Naive B cell (primary cell): ENCODE measurements around the gene ABAT. TPM values are rescaled to one million over a fixed set of nuclear protein-coding genes. Genes with fewer than 3 reads are reported as not detected.

Source experiments
- ATAC-seq, 2 donors: fragments of 150-1000 bp; cut with Tn5 transposase; 2 replicates each; pipeline ENCODE4 v1.10.0; 2021; ENCODE audit warnings: low read depth in 2 of 2, mild to moderate bottlenecking in 2 of 2, moderate library complexity in 2 of 2
- DNase-seq: peaks from one replicate; pipeline ENCODE4 v3.0.0; 2022
- H3K27ac Mint-ChIP-seq, 6 donors: one replicate each; pipeline ENCODE4 v1.8.0; 2020 to 2022; ENCODE audit warnings: mild to moderate bottlenecking in 6 of 6, mixed read lengths in 6 of 6, moderate library complexity in 5 of 6, inconsistent platforms in 2 of 6
- H3K27me3 Mint-ChIP-seq, 3 donors: one replicate each; pipeline ENCODE4 v1.8.0; 2021 to 2022; ENCODE audit warnings: mixed read lengths in 3 of 3, mild to moderate bottlenecking in 1 of 3
- H3K36me3 Mint-ChIP-seq, 2 donors: one replicate each; pipeline ENCODE4 v1.8.0; 2020 to 2022; ENCODE audit warnings: mixed read lengths in 2 of 2, inconsistent platforms in 1 of 2, mild to moderate bottlenecking in 1 of 2
- H3K4me1 Mint-ChIP-seq, 3 donors: one replicate each; pipeline ENCODE4 v1.8.0; 2020 to 2022; ENCODE audit warnings: mixed read lengths in 3 of 3, inconsistent platforms in 1 of 3, mild to moderate bottlenecking in 1 of 3, moderate library complexity in 1 of 3
- H3K4me3 Mint-ChIP-seq, 8 donors: one replicate each; pipeline ENCODE4 v1.8.0; 2020 to 2022; ENCODE audit warnings: mild to moderate bottlenecking in 8 of 8, mixed read lengths in 8 of 8, moderate library complexity in 8 of 8, inconsistent platforms in 2 of 8
- H3K9me3 Mint-ChIP-seq, 7 donors: one replicate each; pipeline ENCODE4 v1.8.0; 2020 to 2022; ENCODE audit warnings: mixed read lengths in 7 of 7, mild to moderate bottlenecking in 5 of 7, inconsistent platforms in 2 of 7, moderate library complexity in 1 of 7
- polyA plus RNA-seq, 6 donors: library from polyadenylated mRNA; unstranded; fragments of 300-500 nt; fragmentation: Illumina TruSeq; gene quantifications; one replicate each; pipeline ENCODE4 v1.2.3, GENCODE V29; 2021; ENCODE audit warnings: low read depth in 6 of 6

ABAT gene
- 10 to 100 TPM in 1 of 6 donors, 1 to 10 TPM in 5; 1.9 to 10.0 (median 4.8) TPM for polyA plus RNA-seq

- DNase-seq (peak; percentile 91), ATAC-seq (peak; percentile 99)
- Mint-ChIP-seq H3K27ac (peak within 1 kb of the TSS; percentile 64 to 94 (median 91)), H3K4me3 (peak within 1 kb of the TSS; percentile 88 to 96 (median 91)), H3K9me3 (peaks cover 0 to 2% (median 0%) of the 10 kb centered on the region in 7 donors), H3K27me3 (no peaks in the 10 kb centered on the region), H3K36me3 (peaks cover under 1 to 1% of the 10 kb centered on the region in 2 donors), H3K4me1 (peaks cover 18 to 31% (median 26%) of the 10 kb centered on the region in 3 donors)
Observed at GRCh38 chr16:8674413-8675022, at the start of gene ABAT. Gene ABAT, plus strand, starts transcription at chr16:8674617. Its CDS starts 61,123 bp downstream, at chr16:8735740.

DNA sequence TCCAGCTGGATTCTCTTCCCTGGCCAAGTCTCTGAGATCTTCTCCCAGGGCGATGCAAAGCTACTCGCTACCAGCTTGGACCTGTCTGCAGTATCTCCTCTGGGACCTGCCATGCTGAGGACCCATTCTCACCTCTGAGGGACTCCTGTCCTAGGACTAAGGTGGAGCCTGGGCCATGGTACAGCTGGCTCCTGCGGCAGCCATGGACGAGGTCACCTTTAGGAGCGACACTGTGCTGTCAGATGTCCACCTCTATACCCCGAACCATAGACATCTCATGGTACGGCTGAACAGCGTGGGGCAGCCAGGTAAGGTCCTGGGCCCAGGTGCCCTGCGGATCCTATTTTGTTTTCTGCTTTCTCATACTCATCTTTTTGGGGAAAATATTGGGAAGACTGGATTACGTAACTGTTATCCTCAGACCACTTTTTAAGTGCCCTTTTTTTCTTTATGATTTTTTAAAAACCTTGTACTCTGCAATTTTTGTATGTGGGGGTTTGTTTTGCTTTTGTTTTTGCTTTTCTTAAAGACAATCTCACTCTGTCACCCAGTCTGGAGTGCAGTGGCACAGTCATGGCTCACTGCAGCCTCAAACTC lies 48.8 kb upstream of the ABAT start:
- peak overlapping the region in 2 of 8 donors; percentile 53 to 61 for H3K4me3 Mint-ChIP-seq
- DNase-seq (no peak), ATAC-seq (no peak)
- H3K4me1 Mint-ChIP-seq, result peaks cover 17 to 21% (median 20%) of the 10 kb centered on the region in 3 donors
- no peaks in the 10 kb centered on the region for H3K9me3 Mint-ChIP-seq
- peaks cover 19 to 23% of the 10 kb centered on the region in 2 donors for H3K36me3 Mint-ChIP-seq
- no peaks in the 10 kb centered on the region for H3K27me3 Mint-ChIP-seq
- no peak overlapping the region for H3K27ac Mint-ChIP-seq

DNA sequence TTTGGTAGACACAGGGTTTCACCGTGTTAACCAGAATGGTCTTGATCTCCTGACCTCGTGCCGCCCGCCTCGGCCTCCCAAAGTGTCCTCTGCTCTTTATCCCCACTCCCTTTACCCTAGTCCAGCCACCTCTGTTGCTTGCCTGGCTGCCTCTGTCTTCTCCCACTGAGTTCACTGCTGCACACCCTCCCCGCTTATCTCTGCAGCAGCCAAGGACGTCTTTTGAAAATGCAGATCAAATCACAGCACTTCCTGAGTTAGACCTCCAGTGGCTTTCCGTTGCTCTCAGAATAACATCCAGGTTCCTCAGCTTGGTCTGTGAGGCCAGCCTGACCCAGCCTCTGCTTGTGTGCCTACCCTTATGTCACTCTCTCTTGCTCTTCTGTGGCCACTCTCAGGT lies 47.5 kb upstream of the ABAT start:
- no peaks in the 10 kb centered on the region for H3K27me3 Mint-ChIP-seq
- peak overlapping the region in 1 of 8 donors; percentile 10 for H3K4me3 Mint-ChIP-seq
- H3K36me3 Mint-ChIP-seq, result peaks cover 19 to 23% of the 10 kb centered on the region in 2 donors
- no peak for DNase-seq
- peaks cover 19 to 21% (median 20%) of the 10 kb centered on the region in 3 donors for H3K4me1 Mint-ChIP-seq
- H3K27ac Mint-ChIP-seq, result no peak overlapping the region
- no peak for ATAC-seq
- no peaks in the 10 kb centered on the region for H3K9me3 Mint-ChIP-seq

DNA sequence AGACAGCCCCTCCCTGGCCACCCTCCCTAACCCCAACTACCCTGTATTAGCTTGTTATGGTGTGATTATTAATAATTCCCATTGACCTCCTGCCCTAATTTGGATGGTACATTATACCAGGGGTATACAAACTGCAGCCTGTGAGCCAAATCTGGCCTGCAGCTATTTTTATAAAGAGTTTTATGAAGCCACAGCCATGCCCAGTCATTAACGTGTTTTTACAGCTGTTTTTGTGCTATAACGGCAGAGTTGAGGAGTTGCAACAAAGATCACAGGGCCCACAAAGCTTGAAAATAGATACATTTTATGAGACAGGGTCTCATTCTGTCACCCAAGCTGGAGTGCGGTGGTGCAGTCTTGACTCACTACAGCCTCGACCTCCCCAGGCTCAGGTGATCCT lies 47.0 kb upstream of the ABAT start:
- no peaks in the 10 kb centered on the region for H3K9me3 Mint-ChIP-seq
- H3K4me3 Mint-ChIP-seq, result no peak overlapping the region
- H3K36me3 Mint-ChIP-seq, result peaks cover 23 to 24% of the 10 kb centered on the region in 2 donors

GRCh38 chr16:8628981-8629725 lies 45.3 kb upstream of the ABAT start:
- Mint-ChIP-seq H3K4me1 (peaks cover 18 to 23% (median 20%) of the 10 kb centered on the region in 3 donors), H3K27me3 (no peaks in the 10 kb centered on the region), H3K9me3 (no peaks in the 10 kb centered on the region), H3K27ac (no peak overlapping the region), H3K4me3 (peak overlapping the region in 1 of 8 donors; percentile 69), H3K36me3 (peaks cover 23 to 27% of the 10 kb centered on the region in 2 donors)
- DNase-seq (no peak), ATAC-seq (no peak)

More for the DNA sequence above, 47.0 kb upstream of the ABAT start:
- DNase-seq, result no peak
- Mint-ChIP-seq H3K4me1 (peaks cover 17 to 21% (median 19%) of the 10 kb centered on the region in 3 donors), H3K27me3 (no peaks in the 10 kb centered on the region), H3K27ac (no peak overlapping the region)
- no peak for ATAC-seq

GRCh38 chr16:8630255-8630953 lies 44.0 kb upstream of the ABAT start:
- H3K36me3 Mint-ChIP-seq, result peaks cover 23 to 27% of the 10 kb centered on the region in 2 donors
- H3K4me3 Mint-ChIP-seq, result no peak overlapping the region
- no peak for DNase-seq
- ATAC-seq, result no peak
- H3K4me1 Mint-ChIP-seq, result peaks cover 14 to 20% (median 18%) of the 10 kb centered on the region in 3 donors
- no peaks in the 10 kb centered on the region for H3K9me3 Mint-ChIP-seq
- H3K27ac Mint-ChIP-seq, result peak overlapping the region in 1 of 6 donors; percentile 14
- H3K27me3 Mint-ChIP-seq, result no peaks in the 10 kb centered on the region

GRCh38 chr16:8631373-8631772 lies 43.0 kb upstream of the ABAT start:
- H3K36me3 Mint-ChIP-seq, result peaks cover 23 to 30% of the 10 kb centered on the region in 2 donors
- H3K27me3 Mint-ChIP-seq, result no peaks in the 10 kb centered on the region
- no peak overlapping the region for H3K4me3 Mint-ChIP-seq
- H3K9me3 Mint-ChIP-seq, result no peaks in the 10 kb centered on the region
- ATAC-seq (no peak), DNase-seq (no peak)
- H3K4me1 Mint-ChIP-seq, result peaks cover 14 to 18% (median 15%) of the 10 kb centered on the region in 3 donors
- H3K27ac Mint-ChIP-seq, result no peak overlapping the region

DNA sequence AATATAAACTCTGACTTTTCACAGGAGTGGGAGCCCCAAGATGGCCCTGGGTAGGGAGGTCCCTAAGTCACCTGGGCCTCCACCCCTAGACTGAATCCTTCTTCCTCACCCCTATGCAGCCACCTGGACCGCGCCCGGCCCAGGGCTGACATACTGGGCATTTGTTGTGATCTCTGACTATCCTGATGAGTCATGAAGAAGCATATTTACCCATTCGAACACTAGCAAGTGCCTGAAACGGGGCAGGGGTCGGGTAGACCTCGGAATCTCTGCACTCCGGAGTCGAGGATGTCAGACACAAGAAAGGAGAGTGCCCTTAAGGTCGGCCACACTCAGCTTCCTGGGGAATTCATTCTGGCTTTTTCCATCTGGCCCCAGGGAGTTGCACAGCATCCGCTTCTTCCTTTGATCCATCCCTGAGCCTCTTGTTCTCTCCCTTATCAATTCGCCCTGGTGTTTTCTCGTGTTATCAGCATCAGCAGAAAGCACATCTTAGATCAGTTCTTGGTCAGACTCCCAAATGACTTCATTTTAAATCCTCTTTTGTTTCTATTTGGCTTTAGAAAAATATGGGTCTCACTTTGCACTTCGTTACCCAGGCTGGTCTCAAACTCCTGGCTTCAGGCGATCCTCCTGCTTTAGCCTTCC lies 42.5 kb upstream of the ABAT start:
- DNase-seq, result no peak
- peak overlapping the region in 2 of 6 donors; percentile 14 to 67 for H3K27ac Mint-ChIP-seq
- no peaks in the 10 kb centered on the region for H3K9me3 Mint-ChIP-seq
- peaks cover 22 to 31% of the 10 kb centered on the region in 2 donors for H3K36me3 Mint-ChIP-seq
- H3K4me3 Mint-ChIP-seq, result no peak overlapping the region
- H3K27me3 Mint-ChIP-seq, result no peaks in the 10 kb centered on the region
- peaks cover 14 to 16% (median 15%) of the 10 kb centered on the region in 3 donors for H3K4me1 Mint-ChIP-seq
- no peak for ATAC-seq

GRCh38 chr16:8632675-8633182 lies 41.7 kb upstream of the ABAT start:
- H3K36me3 Mint-ChIP-seq, result peaks cover 16 to 27% of the 10 kb centered on the region in 2 donors
- ATAC-seq (peak; percentile 30 to 49), DNase-seq (no peak)
- no peaks in the 10 kb centered on the region for H3K27me3 Mint-ChIP-seq
- H3K4me1 Mint-ChIP-seq, result peaks cover 12 to 15% (median 14%) of the 10 kb centered on the region in 3 donors
- peak overlapping the region in 3 of 6 donors; percentile 14 to 75 (median 67) for H3K27ac Mint-ChIP-seq
- H3K4me3 Mint-ChIP-seq, result no peak overlapping the region
- H3K9me3 Mint-ChIP-seq, result no peaks in the 10 kb centered on the region

GRCh38 chr16:8634991-8635736 lies 39.3 kb upstream of the ABAT start:
- Mint-ChIP-seq H3K27ac (peak overlapping the region in 1 of 6 donors; percentile 85), H3K4me1 (peaks cover 5 to 14% (median 6%) of the 10 kb centered on the region in 3 donors), H3K9me3 (no peaks in the 10 kb centered on the region), H3K27me3 (no peaks in the 10 kb centered on the region), H3K4me3 (peak overlapping the region in 1 of 8 donors; percentile 15), H3K36me3 (peaks cover 0 to 23% of the 10 kb centered on the region in 2 donors)
- ATAC-seq (no peak), DNase-seq (no peak)

- Mint-ChIP-seq H3K27ac (peak overlapping the region in 1 of 6 donors; percentile 79), H3K4me1 (peaks cover 1 to 7% (median 6%) of the 10 kb centered on the region in 3 donors), H3K36me3 (peaks cover 24 to 46% of the 10 kb centered on the region in 2 donors), H3K27me3 (no peaks in the 10 kb centered on the region), H3K9me3 (no peaks in the 10 kb centered on the region), H3K4me3 (no peak overlapping the region)
- DNase-seq (no peak), ATAC-seq (no peak)
Observed at GRCh38 chr16:8639694-8640093, 34.7 kb upstream of the ABAT start.

DNA sequence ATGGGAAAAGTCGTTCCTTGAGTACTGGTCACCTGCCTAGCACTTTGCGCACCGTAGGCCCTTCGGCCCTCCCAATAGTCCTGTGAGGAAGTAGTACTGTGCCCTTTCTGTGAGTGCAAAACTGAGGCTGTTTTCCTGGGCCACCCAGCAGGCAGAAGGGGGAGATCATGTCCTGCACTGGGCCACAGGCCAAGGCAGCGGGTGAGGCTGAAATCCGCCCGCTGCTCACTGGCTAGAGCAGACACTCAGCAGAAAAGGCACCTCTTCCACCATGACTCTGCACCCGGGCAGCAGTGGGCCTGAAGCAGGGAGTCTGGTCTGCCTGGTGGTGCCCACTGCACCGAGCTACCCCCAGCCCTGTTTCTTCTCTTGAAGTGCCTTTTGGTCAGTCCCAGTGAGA lies 32.7 kb upstream of the ABAT start:
- no peak for DNase-seq
- H3K4me3 Mint-ChIP-seq, result no peak overlapping the region
- peaks cover 38 to 57% of the 10 kb centered on the region in 2 donors for H3K36me3 Mint-ChIP-seq
- peak overlapping the region in 2 of 6 donors; percentile 41 to 65 for H3K27ac Mint-ChIP-seq
- no peak for ATAC-seq
- no peaks in the 10 kb centered on the region for H3K27me3 Mint-ChIP-seq
- H3K9me3 Mint-ChIP-seq, result no peaks in the 10 kb centered on the region
- H3K4me1 Mint-ChIP-seq, result peaks cover 6 to 15% (median 11%) of the 10 kb centered on the region in 3 donors
